Adrenal gland (tissue), 5 donors: ENCODE data around the gene NELFCD.

Experiments used
- POLR2A ChIP-seq, 2 donors: fragments of 450-650 bp; IDR thresholded peaks; one replicate each; pipeline ENCODE4 v1.6.1; 2017; ENCODE audit warnings: antibody characterized with exemption in 2 of 2, mild to moderate bottlenecking in 2 of 2, moderate library complexity in 1 of 2
- TF ChIP-seq, protein P1 (sequence below), 6 experiments: fragments of 450-650 bp in 4 of 6; fragments of 200-600 bp in 2 of 6; sonication (generic) in 1 of 6; IDR thresholded peaks; 1 replicate in 5 of 6; 2 replicates in 1 of 6; pipeline versions ENCODE4 v1.5.1 to v1.8.0; 2016 to 2021; ENCODE audit warnings: antibody characterized with exemption in 6 of 6, mild to moderate bottlenecking in 2 of 6, moderate library complexity in 1 of 6
- donor health status: DM: no; HTN: no; CAD: no.

DNA sequence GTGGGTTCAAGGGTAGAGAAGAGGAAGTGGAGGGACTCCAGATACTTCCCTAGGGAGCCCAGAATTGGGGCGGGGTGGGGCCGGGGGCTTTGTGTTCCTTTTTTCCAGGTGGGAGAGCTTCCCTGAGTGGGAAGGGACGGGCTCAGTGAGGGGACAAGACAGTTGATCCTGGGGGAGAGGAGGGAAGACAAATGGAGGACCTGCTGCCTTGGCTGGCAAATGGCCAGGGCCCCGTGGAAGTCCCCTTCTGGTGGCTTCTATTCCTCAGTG is 23.4 kb downstream of the NELFCD start:
- TF ChIP-seq, protein P1, sequence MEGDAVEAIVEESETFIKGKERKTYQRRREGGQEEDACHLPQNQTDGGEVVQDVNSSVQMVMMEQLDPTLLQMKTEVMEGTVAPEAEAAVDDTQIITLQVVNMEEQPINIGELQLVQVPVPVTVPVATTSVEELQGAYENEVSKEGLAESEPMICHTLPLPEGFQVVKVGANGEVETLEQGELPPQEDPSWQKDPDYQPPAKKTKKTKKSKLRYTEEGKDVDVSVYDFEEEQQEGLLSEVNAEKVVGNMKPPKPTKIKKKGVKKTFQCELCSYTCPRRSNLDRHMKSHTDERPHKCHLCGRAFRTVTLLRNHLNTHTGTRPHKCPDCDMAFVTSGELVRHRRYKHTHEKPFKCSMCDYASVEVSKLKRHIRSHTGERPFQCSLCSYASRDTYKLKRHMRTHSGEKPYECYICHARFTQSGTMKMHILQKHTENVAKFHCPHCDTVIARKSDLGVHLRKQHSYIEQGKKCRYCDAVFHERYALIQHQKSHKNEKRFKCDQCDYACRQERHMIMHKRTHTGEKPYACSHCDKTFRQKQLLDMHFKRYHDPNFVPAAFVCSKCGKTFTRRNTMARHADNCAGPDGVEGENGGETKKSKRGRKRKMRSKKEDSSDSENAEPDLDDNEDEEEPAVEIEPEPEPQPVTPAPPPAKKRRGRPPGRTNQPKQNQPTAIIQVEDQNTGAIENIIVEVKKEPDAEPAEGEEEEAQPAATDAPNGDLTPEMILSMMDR (IDR thresholded peaks at IDR 0.05), result no peak
- no peak for TF ChIP-seq POLR2A (IDR thresholded peaks at IDR 0.05)
